GM10266 (cell line): ENCODE results near the gene PPP1R16B.

Experiments used
- DNase-seq: peaks from one replicate; pipeline ENCODE4 v3.0.0; 2012; ENCODE audit errors: extremely low spot score
- TF ChIP-seq, protein P1 (sequence below): IDR thresholded peaks from 2 replicates; pipeline ENCODE4 v1.5.1; 2012; ENCODE audit warnings: mild to moderate bottlenecking, low read depth; ENCODE audit not compliant: control insufficient read depth, insufficient read depth; ENCODE audit errors: missing control alignments

Gene PPP1R16B

DNA sequence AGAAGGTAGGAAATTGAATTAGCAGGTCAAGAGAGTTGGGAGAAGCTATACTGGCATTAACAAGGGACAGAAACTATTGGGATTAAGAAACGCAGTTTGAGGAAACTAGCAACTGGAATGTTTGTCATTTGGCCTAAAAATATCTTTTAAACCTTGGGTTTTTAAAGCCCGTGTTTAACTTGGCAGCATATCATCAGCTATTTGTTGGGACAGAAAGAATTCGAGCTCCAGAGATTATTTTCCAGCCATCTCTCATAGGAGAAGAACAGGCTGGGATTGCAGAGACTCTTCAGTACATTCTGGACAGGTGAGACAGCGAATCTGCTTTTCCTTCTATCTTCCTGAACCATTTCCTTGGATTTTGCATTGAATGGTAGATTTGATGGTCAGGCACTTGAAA lies 39.4 kb upstream of the PPP1R16B start:
- DNase-seq = no peak
- TF ChIP-seq, protein P1, sequence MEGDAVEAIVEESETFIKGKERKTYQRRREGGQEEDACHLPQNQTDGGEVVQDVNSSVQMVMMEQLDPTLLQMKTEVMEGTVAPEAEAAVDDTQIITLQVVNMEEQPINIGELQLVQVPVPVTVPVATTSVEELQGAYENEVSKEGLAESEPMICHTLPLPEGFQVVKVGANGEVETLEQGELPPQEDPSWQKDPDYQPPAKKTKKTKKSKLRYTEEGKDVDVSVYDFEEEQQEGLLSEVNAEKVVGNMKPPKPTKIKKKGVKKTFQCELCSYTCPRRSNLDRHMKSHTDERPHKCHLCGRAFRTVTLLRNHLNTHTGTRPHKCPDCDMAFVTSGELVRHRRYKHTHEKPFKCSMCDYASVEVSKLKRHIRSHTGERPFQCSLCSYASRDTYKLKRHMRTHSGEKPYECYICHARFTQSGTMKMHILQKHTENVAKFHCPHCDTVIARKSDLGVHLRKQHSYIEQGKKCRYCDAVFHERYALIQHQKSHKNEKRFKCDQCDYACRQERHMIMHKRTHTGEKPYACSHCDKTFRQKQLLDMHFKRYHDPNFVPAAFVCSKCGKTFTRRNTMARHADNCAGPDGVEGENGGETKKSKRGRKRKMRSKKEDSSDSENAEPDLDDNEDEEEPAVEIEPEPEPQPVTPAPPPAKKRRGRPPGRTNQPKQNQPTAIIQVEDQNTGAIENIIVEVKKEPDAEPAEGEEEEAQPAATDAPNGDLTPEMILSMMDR = no peak

DNA sequence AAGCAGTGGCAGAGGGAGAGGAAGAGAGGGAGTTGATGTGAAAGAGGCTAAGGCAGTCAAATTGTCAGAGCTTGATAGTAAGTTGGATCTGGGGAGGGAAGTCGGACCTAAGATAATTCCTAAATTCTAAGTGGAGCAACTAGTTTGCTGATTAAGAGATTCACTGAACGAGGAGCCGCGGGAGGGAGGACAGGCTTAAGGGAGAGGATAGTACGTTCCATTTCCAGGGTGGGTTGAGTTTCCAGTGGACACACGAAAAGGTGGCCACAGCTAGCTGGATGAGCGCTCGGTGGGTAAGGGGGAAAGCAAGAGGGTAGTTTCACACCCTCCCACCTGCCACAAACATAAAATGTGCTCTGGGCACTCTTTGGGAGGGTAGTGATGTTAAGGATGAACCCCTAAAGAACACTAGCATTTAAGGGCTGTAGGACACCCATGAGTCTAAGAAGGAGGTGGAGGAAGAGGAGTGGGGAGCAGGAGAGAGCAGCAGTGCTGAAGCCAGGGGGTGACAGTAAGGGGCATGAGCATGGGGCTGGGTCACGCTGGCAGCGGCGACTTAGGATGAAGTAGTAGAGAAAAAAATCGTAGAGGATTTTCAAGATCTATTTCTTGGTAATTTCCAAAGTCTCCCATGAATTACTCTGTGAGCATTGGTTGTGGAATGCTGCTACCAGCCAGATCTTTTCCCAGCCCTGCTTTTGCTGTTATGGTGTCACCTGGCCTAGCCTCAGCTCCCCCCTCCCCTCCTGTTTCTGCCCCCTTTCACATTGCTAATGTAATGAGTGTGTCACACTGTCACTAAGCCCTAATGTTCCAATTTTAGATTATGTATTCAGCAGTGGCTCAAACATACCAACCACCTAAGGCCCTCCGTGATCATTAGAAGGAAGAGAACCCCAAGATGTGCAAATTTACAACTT lies 35.9 kb upstream of the PPP1R16B start:
- no peak for DNase-seq
- TF ChIP-seq, protein P1 = no peak

DNA sequence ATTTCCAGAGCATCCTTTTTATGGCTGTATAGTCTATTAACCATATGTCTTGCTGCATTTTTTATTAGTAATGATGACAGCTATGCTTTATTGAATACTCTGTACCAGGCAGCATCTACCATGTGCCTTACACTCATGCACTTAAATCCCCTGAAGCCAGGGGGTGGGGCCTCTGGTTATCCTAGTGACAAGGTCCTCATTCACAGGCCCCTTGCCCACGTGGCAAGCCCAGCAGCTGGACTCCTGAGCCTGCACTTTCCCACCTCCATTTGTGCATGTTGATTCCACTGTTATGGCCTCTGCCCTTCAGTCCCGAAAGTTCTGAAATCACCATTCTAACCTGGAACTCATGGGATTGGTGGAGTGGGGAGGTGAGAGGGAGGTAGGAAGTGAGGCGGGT lies 35.0 kb upstream of the PPP1R16B start:
- TF ChIP-seq, protein P1 = no peak
- no peak for DNase-seq

DNA sequence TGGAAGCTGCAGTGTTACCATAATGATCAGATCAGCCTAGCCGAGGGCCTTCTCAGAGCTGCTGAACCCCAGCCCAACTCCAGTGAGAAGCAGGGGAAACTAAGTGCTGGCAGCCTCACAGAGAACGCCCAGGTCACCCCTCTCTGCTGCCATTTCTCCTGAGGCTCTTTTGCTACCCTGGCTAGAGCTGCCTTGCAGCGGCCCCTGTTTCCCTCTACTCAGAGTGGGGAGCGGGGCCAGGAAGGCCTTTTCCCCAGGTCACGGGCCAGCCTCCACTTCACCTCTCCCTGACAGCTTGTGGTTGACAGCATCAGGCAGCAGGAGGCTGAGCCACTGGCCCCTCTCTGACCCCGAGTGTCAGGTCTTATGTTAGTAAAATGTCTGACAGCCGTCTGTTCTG lies 34.5 kb upstream of the PPP1R16B start:
- DNase-seq = no peak
- TF ChIP-seq, protein P1 = no peak

DNA sequence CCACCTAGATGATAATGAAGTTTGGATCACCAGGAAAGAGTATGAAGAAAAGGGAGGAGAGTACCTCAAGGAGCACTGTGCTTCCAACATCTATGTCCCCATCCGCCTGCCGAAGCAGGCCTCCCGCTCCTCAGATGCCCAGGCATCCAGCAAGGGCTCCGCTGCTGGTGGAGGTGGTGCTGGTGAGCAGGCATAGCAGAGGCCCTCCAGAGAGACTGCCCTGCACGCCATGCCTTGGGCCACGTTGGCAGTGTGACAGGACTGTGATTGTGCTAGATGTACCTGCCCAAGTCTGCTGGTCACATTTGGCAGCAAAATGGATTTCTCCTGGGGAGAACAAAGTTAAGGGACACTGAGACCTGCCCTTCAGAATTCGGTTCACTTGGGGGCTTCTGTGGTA lies 33.9 kb upstream of the PPP1R16B start:
- TF ChIP-seq, protein P1 = no peak
- no peak for DNase-seq

DNA sequence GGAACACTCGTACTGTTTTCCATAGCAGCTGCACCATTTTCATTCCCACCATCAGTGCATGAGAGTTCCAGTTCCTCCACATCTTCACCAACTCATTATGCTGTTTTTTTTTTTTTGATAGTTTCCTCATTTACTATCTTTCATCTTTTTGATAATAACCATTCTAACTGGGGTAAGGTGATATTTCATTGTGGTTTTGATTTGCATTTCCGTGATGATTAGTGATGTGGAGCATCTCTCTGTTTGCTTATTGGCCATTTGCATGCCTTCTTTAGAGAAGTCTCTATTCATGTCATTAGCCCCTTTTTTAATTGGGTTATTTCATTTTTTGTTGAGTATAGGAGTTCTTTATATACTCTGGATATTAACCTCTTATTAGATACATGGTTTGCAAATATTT lies 31.3 kb upstream of the PPP1R16B start:
- TF ChIP-seq, protein P1 = no peak
- DNase-seq = no peak

DNA sequence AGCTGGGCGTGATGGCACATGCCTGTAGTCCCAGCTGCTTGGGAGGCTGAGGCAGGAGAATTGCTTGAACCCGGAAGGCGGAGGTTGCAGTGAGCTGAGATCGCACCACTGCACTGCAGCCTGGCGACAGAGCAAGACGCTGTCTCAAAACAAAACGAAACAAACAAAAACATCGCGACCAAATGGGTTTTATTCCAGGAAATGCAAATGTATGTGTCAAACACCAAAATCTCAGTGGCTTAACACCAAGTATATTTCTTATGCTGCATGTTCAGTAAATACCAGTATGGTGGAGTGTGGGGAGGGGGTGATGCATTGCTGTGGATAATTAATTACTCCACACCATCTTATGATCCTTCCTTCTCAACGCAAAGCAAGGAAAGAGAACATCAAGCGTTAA lies 29.1 kb upstream of the PPP1R16B start:
- TF ChIP-seq, protein P1 = no peak
- DNase-seq = no peak
